Endothelial cell of umbilical vein (primary cell): ENCODE results near the gene THOP1. TPM values are rescaled to one million over a fixed set of nuclear protein-coding genes. Genes with fewer than 3 reads are reported as not detected.

Experiments used
- BruUV-seq: library from RNA; stranded (reverse); fragments of 400-500 nt; replicated peaks from 2 replicates; lab custom pipeline; 2021; lab: Mats Ljungman, UMichigan
- CTCF ChIA-PET: fragments of 300-600, 350-600 bp; sonication (Branson Sonifier 250); formaldehyde crosslinking; loops from one replicate; lab custom pipeline; 2021; ENCODE audit warnings: antibody characterized with exemption, inconsistent platforms; lab: Charles Lee
- POLR2A ChIA-PET: fragments of 300-600, 350-600 bp; sonication (Branson Sonifier 250); formaldehyde crosslinking; loops from one replicate; lab custom pipeline; 2021; ENCODE audit warnings: antibody characterized with exemption, inconsistent platforms; lab: Charles Lee
- DNase-seq: peaks from one replicate; pipeline ENCODE4 v3.0.0-alpha.2; 2011; ENCODE audit warnings: low read depth, low spot score
- FAIRE-seq: peaks from 2 replicates; lab custom pipeline; 2011; peaks lifted over from hg19 to GRCh38; lab: Jason Lieb, UNC
- H2AFZ ChIP-seq: 2 replicates; pipeline ENCODE4 v1.6.0; 2012; ENCODE audit warnings: low read depth, low read length, control low read depth, inconsistent platforms
- H3K27ac ChIP-seq: 2 replicates; pipeline ENCODE4 v1.5.1; 2011; ENCODE audit warnings: low read depth, mild to moderate bottlenecking, control low read depth, low read length, moderate library complexity; ENCODE audit not compliant: insufficient read depth
- H3K27me3 ChIP-seq, 2 experiments: 2 replicates each; pipeline versions ENCODE4 v1.6.0 to v1.6.1; 2011; ENCODE audit warnings: low read length in 2 of 2, mixed read lengths in 1 of 2; ENCODE audit not compliant: control insufficient read depth in 2 of 2, insufficient read depth in 2 of 2
- H3K36me3 ChIP-seq, 2 experiments: 2 replicates in 1 of 2; 3 replicates in 1 of 2; pipeline ENCODE4 v1.5.1; 2011; ENCODE audit warnings: low read length in 2 of 2, mild to moderate bottlenecking in 1 of 2, moderate library complexity in 1 of 2; ENCODE audit not compliant: control insufficient read depth in 2 of 2, insufficient read depth in 2 of 2; ENCODE audit errors: extremely low read depth in 1 of 2
- H3K4me1 ChIP-seq: 3 replicates; pipeline ENCODE4 v1.5.1; 2011; ENCODE audit warnings: mild to moderate bottlenecking, low read length; ENCODE audit not compliant: control insufficient read depth, insufficient read depth; ENCODE audit errors: extremely low read depth
- H3K4me2 ChIP-seq: 2 replicates; pipeline ENCODE4 v1.6.1; 2011; ENCODE audit warnings: low read length, control low read depth, mixed read lengths; ENCODE audit not compliant: insufficient read depth
- H3K4me3 ChIP-seq, 3 experiments: fragments of 200-600 bp in 1 of 3; sonication (generic), shearing (Covaris generic) in 1 of 3; replicated peaks in 1 of 3; 2 replicates each; pipeline ENCODE4 v1.5.1; 2011 to 2016; ENCODE audit warnings: control low read depth in 3 of 3, low read length in 3 of 3, mild to moderate bottlenecking in 2 of 3, inconsistent platforms in 1 of 3, low read depth in 1 of 3, moderate library complexity in 1 of 3; ENCODE audit not compliant: insufficient read depth in 1 of 3
- H3K79me2 ChIP-seq: 2 replicates; pipeline ENCODE4 v1.6.0; 2012; ENCODE audit warnings: low read length, inconsistent platforms; ENCODE audit not compliant: control insufficient read depth, insufficient read depth
- H3K9ac ChIP-seq: replicated peaks from 2 replicates; pipeline ENCODE3; 2011; ENCODE audit warnings: low read length, control low read depth; ENCODE audit not compliant: insufficient read depth; ENCODE audit errors: extremely low read depth
- H3K9me1 ChIP-seq: replicated peaks from 3 replicates; pipeline ENCODE4 v1.6.0; 2011; ENCODE audit warnings: mild to moderate bottlenecking, low read length; ENCODE audit not compliant: control insufficient read depth, insufficient read depth; ENCODE audit errors: extremely low read depth
- H3K9me3 ChIP-seq: replicated peaks from 2 replicates; pipeline ENCODE4 v1.5.1; 2012; ENCODE audit warnings: low read length, inconsistent platforms; ENCODE audit not compliant: control insufficient read depth, insufficient read depth
- H4K20me1 ChIP-seq: replicated peaks from 2 replicates; pipeline ENCODE3; 2011; ENCODE audit warnings: mild to moderate bottlenecking, low read length; ENCODE audit not compliant: control insufficient read depth, insufficient read depth; ENCODE audit errors: extremely low read depth
- EZH2 ChIP-seq: IDR thresholded peaks from 2 replicates; pipeline ENCODE4 v1.6.1; 2012; ENCODE audit warnings: borderline replicate concordance, low read depth, mild to moderate bottlenecking, moderate library complexity, low read length, inconsistent platforms; ENCODE audit not compliant: severe bottlenecking
- FOS ChIP-seq: IDR thresholded peaks from 2 replicates; pipeline ENCODE4 v1.6.1; 2011; ENCODE audit warnings: mild to moderate bottlenecking, low read length, moderate library complexity, borderline replicate concordance; ENCODE audit not compliant: insufficient read depth
- GATA2 ChIP-seq: IDR thresholded peaks from 2 replicates; pipeline ENCODE4 v1.7.0; 2011; ENCODE audit warnings: low read depth, mild to moderate bottlenecking, moderate library complexity, mixed read lengths, low read length; ENCODE audit not compliant: insufficient read length, insufficient read depth
- MYC ChIP-seq: IDR thresholded peaks from one replicate; pipeline ENCODE4 v1.6.1; 2011; ENCODE audit warnings: mild to moderate bottlenecking, low read depth, low read length
- POLR2A ChIP-seq: IDR thresholded peaks from 2 replicates; pipeline ENCODE4 v1.6.1; 2012; ENCODE audit warnings: low read depth, mild to moderate bottlenecking, control low read depth, low read length
- POLR2AphosphoS5 ChIP-seq: IDR thresholded peaks from 2 replicates; pipeline ENCODE4 v1.6.1; 2012; ENCODE audit warnings: low read depth, mild to moderate bottlenecking, control low read depth, low read length, moderate library complexity; ENCODE audit not compliant: insufficient read depth
- dilution Hi-C: fragments of 300-500 bp; cut with MboI; formaldehyde crosslinking; loops from one replicate; pipeline ENCODE4 v1.15.0; 2019; ENCODE audit warnings: low sequenced_read_pairs; ENCODE audit not compliant: extremely low pct_ligation_motif_present
- intact Hi-C: fragments of 100-400 bp; cut with micrococcal nuclease; formaldehyde crosslinking; loops from one replicate; pipeline ENCODE4 v1.10.0; 2022
- polyA plus RNA-seq, 4 experiments: library from polyadenylated mRNA; depleted of rRNA in 3 of 4; stranded (reverse) in 3 of 4; unstranded in 1 of 4; fragments of >200 nt; gene quantifications; 2 replicates each; pipeline versions ENCODE4 v1.2.1 to v1.2.3, GENCODE V29; 2011 to 2012; ENCODE audit warnings: missing spikeins in 1 of 4
- total RNA-seq: library from RNA; stranded (reverse); gene quantifications from 2 replicates; pipeline ENCODE4 v1.2.3, GENCODE V29; 2021
- TF ChIP-seq, protein P1 (sequence below): IDR thresholded peaks from 2 replicates; pipeline ENCODE4 v1.6.1; 2011; ENCODE audit not compliant: insufficient read depth, insufficient read length
- TF ChIP-seq, protein P2 (sequence below), 2 donors: IDR thresholded peaks; 1 replicate in 1 of 2; 2 replicates in 1 of 2; pipeline ENCODE4 v1.5.1; 2011; ENCODE audit warnings: low read length in 2 of 2, mild to moderate bottlenecking in 2 of 2, moderate library complexity in 2 of 2, control low read depth in 1 of 2, inconsistent platforms in 1 of 2, low read depth in 1 of 2; ENCODE audit not compliant: insufficient read depth in 1 of 2; ENCODE audit errors: extremely low read depth in 1 of 2

The THOP1 gene
- total and polyA plus RNA-seq, 2 donors (not counting 3 experiments of a cell fraction or from before 2014, with no cell fraction given) = 88.0 to 115 TPM

DNA sequence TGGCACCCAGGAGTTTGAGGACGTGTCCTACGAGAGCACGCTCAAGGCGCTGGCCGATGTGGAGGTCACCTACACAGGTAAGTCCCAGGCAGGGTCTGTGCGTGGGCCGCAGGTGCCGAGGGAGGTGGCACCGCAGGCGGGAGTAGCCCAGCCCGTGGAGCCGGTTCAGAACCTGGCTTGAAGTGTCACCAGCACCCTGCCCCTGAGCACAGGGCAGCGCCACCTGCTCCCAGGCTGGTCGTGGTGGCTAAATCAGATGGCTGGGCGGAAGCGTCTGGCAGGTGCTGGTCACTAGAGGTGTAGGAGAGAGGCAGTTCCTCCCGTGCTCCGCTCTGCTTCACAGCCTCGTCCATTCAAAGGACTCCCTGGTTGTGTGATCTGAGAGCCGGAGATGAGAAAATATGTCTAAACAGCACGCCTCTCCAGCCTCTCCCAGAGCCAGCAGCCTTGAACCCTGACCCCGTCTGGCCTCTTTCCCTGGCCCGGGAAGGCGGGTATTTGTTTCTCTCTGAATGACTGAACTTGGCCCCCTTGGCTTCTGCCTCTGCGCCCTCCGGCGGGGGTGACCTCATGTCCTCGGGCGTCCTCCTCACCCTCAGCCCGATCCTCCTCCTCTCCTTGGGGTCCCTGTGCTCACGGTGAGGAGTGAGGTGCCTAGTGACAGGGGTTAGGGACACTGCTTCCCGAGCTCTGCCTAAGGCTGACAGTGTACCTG is 5.4 kb downstream of the THOP1 start:
- no peaks in the 10 kb centered on the region for H3K27me3 ChIP-seq
- H3K79me2 ChIP-seq = peaks cover 32% of the 10 kb centered on the region
- no peak overlapping the region for H2AFZ ChIP-seq
- H4K20me1 ChIP-seq = no peaks in the 10 kb centered on the region
- no peak overlapping the region for H3K9ac ChIP-seq
- dilution Hi-C loops (no loop called here), intact Hi-C loops (no loop called here)
- no peaks in the 10 kb centered on the region for H3K9me1 ChIP-seq
- TF ChIP-seq POLR2AphosphoS5 = no peak
- TF ChIP-seq, protein P1, sequence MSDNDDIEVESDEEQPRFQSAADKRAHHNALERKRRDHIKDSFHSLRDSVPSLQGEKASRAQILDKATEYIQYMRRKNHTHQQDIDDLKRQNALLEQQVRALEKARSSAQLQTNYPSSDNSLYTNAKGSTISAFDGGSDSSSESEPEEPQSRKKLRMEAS = no peak
- no peak for TF ChIP-seq GATA2
- TF ChIP-seq MYC = no peak
- TF ChIP-seq POLR2A = no peak
- TF ChIP-seq EZH2 = no peak
- TF ChIP-seq, protein P2, sequence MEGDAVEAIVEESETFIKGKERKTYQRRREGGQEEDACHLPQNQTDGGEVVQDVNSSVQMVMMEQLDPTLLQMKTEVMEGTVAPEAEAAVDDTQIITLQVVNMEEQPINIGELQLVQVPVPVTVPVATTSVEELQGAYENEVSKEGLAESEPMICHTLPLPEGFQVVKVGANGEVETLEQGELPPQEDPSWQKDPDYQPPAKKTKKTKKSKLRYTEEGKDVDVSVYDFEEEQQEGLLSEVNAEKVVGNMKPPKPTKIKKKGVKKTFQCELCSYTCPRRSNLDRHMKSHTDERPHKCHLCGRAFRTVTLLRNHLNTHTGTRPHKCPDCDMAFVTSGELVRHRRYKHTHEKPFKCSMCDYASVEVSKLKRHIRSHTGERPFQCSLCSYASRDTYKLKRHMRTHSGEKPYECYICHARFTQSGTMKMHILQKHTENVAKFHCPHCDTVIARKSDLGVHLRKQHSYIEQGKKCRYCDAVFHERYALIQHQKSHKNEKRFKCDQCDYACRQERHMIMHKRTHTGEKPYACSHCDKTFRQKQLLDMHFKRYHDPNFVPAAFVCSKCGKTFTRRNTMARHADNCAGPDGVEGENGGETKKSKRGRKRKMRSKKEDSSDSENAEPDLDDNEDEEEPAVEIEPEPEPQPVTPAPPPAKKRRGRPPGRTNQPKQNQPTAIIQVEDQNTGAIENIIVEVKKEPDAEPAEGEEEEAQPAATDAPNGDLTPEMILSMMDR (IDR thresholded peaks at IDR 0.05; ENCODE audit: extremely low read depth in 1 of 2, insufficient read depth in 1 of 2, low read depth in 1 of 2, low read length in 2 of 2) = no peak
- no peak for TF ChIP-seq FOS
- no peak overlapping the region for H3K4me2 ChIP-seq
- H3K9me3 ChIP-seq = no peaks in the 10 kb centered on the region
- ChIA-PET CTCF (no interaction called here), POLR2A (no interaction called here)
- peaks cover 7% of the 10 kb centered on the region for H3K4me1 ChIP-seq
- no peak overlapping the region for H3K27ac ChIP-seq
- DNase-seq = no peak
- peaks cover 4 to 12% of the 10 kb centered on the region in 2 experiments for H3K36me3 ChIP-seq
- no peak overlapping the region for H3K4me3 ChIP-seq
- no peak for FAIRE-seq
- no TSS peak for BruUV-seq
